ENCODE data around the gene CDH10.

DNA sequence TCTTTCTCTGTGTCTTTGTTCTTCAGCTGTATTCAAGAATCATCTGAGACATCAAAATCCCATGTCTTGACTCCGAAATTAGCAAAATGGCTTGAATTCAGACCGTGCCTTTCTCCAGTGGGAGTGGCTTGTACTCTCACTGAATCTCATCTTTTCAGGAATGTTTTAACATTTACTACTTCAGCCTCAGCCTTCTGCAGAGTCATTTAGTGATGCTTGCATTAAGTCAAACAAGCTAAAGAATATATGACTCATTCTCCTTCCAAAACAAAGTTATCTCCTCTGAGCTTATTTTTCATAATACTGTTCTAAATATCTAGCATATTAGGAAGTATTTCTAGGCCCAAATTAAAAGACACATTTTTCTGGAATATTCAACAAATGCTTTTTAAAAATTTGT is 205.3 kb downstream of the CDH10 start:
- TF ChIP-seq, protein P1, sequence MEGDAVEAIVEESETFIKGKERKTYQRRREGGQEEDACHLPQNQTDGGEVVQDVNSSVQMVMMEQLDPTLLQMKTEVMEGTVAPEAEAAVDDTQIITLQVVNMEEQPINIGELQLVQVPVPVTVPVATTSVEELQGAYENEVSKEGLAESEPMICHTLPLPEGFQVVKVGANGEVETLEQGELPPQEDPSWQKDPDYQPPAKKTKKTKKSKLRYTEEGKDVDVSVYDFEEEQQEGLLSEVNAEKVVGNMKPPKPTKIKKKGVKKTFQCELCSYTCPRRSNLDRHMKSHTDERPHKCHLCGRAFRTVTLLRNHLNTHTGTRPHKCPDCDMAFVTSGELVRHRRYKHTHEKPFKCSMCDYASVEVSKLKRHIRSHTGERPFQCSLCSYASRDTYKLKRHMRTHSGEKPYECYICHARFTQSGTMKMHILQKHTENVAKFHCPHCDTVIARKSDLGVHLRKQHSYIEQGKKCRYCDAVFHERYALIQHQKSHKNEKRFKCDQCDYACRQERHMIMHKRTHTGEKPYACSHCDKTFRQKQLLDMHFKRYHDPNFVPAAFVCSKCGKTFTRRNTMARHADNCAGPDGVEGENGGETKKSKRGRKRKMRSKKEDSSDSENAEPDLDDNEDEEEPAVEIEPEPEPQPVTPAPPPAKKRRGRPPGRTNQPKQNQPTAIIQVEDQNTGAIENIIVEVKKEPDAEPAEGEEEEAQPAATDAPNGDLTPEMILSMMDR (IDR thresholded peaks at IDR 0.05): no peak
- no peak for TF ChIP-seq EZH2 (IDR thresholded peaks at IDR 0.05; ENCODE audit: borderline replicate concordance, insufficient read depth, low read depth, low read length, poor library complexity, severe bottlenecking)

Data from B cell (primary cell).